Mesendoderm (in vitro differentiated cells): Measurements from ENCODE around the gene ANXA6.
"Not testable (repeated sequence)": the region's sequence is repeated elsewhere in the genome, so short reads cannot be mapped to it uniquely, and the experiment has no call there.

ENCODE experiments used
- DNase-seq: peaks from one replicate; pipeline ENCODE4 v3.0.0; 2013
- H2AK5ac ChIP-seq: 2 replicates; pipeline ENCODE4 v1.6.1; 2013; ENCODE audit warnings: low read length, inconsistent platforms
- H2BK120ac ChIP-seq: 2 replicates; pipeline ENCODE4 v1.6.1; 2013; ENCODE audit warnings: low read depth, mild to moderate bottlenecking, low read length, moderate library complexity, mixed read lengths
- H2BK15ac ChIP-seq: replicated peaks from 2 replicates; pipeline ENCODE4 v1.6.1; 2013; ENCODE audit warnings: low read depth, mild to moderate bottlenecking, moderate library complexity
- H2BK5ac ChIP-seq: 2 replicates; pipeline ENCODE4 v1.6.1; 2013; ENCODE audit warnings: low read length, inconsistent platforms
- H3K18ac ChIP-seq: 2 replicates; pipeline ENCODE4 v1.6.1; 2013; ENCODE audit warnings: mild to moderate bottlenecking, low read length, mixed read lengths
- H3K23ac ChIP-seq: one replicate; pipeline ENCODE4 v1.6.1; 2013; ENCODE audit warnings: low read length
- H3K27ac ChIP-seq: 2 replicates; pipeline ENCODE4 v1.5.1; 2013; ENCODE audit warnings: low read depth, mild to moderate bottlenecking, inconsistent platforms, low read length, moderate library complexity
- H3K27me3 ChIP-seq: 2 replicates; pipeline ENCODE4 v1.6.1; 2013; ENCODE audit warnings: low read length, control low read depth, mild to moderate bottlenecking, inconsistent platforms; ENCODE audit not compliant: insufficient read depth, poor library complexity
- H3K36me3 ChIP-seq: 2 replicates; pipeline ENCODE4 v1.6.1; 2013; ENCODE audit warnings: low read length, inconsistent platforms; ENCODE audit not compliant: control insufficient read depth, insufficient read depth
- H3K4ac ChIP-seq: one replicate; pipeline ENCODE4 v1.6.1; 2013; ENCODE audit warnings: low read depth, mild to moderate bottlenecking, low read length, moderate library complexity
- H3K4me1 ChIP-seq: 2 replicates; pipeline ENCODE4 v1.6.1; 2013; ENCODE audit warnings: low read depth, low read length, inconsistent platforms; ENCODE audit not compliant: control insufficient read depth
- H3K4me2 ChIP-seq: 2 replicates; pipeline ENCODE4 v1.6.1; 2013; ENCODE audit warnings: low read length
- H3K4me3 ChIP-seq: 2 replicates; pipeline ENCODE4 v1.5.1; 2013; ENCODE audit warnings: mild to moderate bottlenecking, low read length
- H3K56ac ChIP-seq: one replicate; pipeline ENCODE4 v1.6.1; 2013; ENCODE audit warnings: low read length
- H3K79me1 ChIP-seq: 2 replicates; pipeline ENCODE4 v1.6.1; 2013; ENCODE audit warnings: low read length, inconsistent platforms
- H3K79me2 ChIP-seq: 2 replicates; pipeline ENCODE4 v1.6.1; 2013; ENCODE audit warnings: mild to moderate bottlenecking, low read length; ENCODE audit not compliant: control insufficient read depth, insufficient read depth
- H3K9ac ChIP-seq: 2 replicates; pipeline ENCODE4 v1.6.1; 2013; ENCODE audit warnings: low read length, inconsistent platforms
- H4K5ac ChIP-seq: one replicate; pipeline ENCODE4 v1.6.1; 2013; ENCODE audit warnings: low read length
- H4K8ac ChIP-seq: one replicate; pipeline ENCODE4 v1.6.1; 2013; ENCODE audit warnings: low read depth, mild to moderate bottlenecking, control low read depth, low read length, moderate library complexity
- WGBS: extraction: QIAGEN DNeasy Blood & Tissue Kit; methylation state at CpG from one replicate; pipeline ENCODE4 v1.1.7; 2013; ENCODE audit warnings: low lambda C conversion rate, missing lambda C conversion rate; ENCODE audit not compliant: insufficient coverage; ENCODE audit errors: extremely low coverage; 5-methylcytosine and 5-hydroxymethylcytosine counted together

The ANXA6 gene

GRCh38 chr5:151199581-151200185 lies 42.1 kb upstream of the ANXA6 start:
- Histone ChIP-seq H3K23ac (no peak overlapping the region), H2BK15ac (no peak overlapping the region), H3K4me1 (no peaks in the 10 kb centered on the region), H4K8ac (no peak overlapping the region), H3K18ac (no peak overlapping the region), H3K56ac (no peak overlapping the region), H3K79me2 (no peaks in the 10 kb centered on the region), H3K27ac (no peak overlapping the region), H2BK5ac (no peak overlapping the region), H2AK5ac (no peak overlapping the region), H3K36me3 (no peaks in the 10 kb centered on the region), H3K4me3 (no peak overlapping the region), H3K9ac (no peak overlapping the region), H3K79me1 (no peaks in the 10 kb centered on the region), H3K27me3 (no peaks in the 10 kb centered on the region), H3K4me2 (no peak overlapping the region), H4K5ac (no peak overlapping the region), H2BK120ac (no peak overlapping the region), H3K4ac (no peak overlapping the region)
- no CpG with 5 or more reads among the region's 7 CpGs for WGBS
- no peak for DNase-seq

GRCh38 chr5:151198861-151199260 lies 41.3 kb upstream of the ANXA6 start:
- Histone ChIP-seq H3K56ac (no peak overlapping the region), H3K4ac (no peak overlapping the region), H3K27ac (no peak overlapping the region), H2BK120ac (no peak overlapping the region), H3K79me1 (no peaks in the 10 kb centered on the region), H3K9ac (no peak overlapping the region), H4K5ac (no peak overlapping the region), H3K36me3 (no peaks in the 10 kb centered on the region), H4K8ac (no peak overlapping the region), H3K4me3 (no peak overlapping the region), H3K18ac (no peak overlapping the region), H2BK5ac (no peak overlapping the region), H3K4me1 (no peaks in the 10 kb centered on the region), H3K27me3 (no peaks in the 10 kb centered on the region), H2BK15ac (no peak overlapping the region), H3K23ac (no peak overlapping the region), H3K4me2 (no peak overlapping the region), H2AK5ac (no peak overlapping the region), H3K79me2 (no peaks in the 10 kb centered on the region)
- DNase-seq = no peak
- no CpG with 5 or more reads among the region's 5 CpGs for WGBS

GRCh38 chr5:151197291-151197600 lies 39.7 kb upstream of the ANXA6 start:
- not testable (repeated sequence) for H2BK5ac ChIP-seq, H3K23ac ChIP-seq, H3K36me3 ChIP-seq, H4K8ac ChIP-seq, H3K79me1 ChIP-seq, H3K4ac ChIP-seq, H3K9ac ChIP-seq, H4K5ac ChIP-seq, H3K79me2 ChIP-seq, DNase-seq, H3K27me3 ChIP-seq, H3K4me3 ChIP-seq, H2AK5ac ChIP-seq, H3K4me2 ChIP-seq, H3K27ac ChIP-seq, H3K4me1 ChIP-seq, H3K18ac ChIP-seq, H2BK120ac ChIP-seq, H3K56ac ChIP-seq, H2BK15ac ChIP-seq
- WGBS = no CpG with 5 or more reads among the region's 9 CpGs

DNA sequence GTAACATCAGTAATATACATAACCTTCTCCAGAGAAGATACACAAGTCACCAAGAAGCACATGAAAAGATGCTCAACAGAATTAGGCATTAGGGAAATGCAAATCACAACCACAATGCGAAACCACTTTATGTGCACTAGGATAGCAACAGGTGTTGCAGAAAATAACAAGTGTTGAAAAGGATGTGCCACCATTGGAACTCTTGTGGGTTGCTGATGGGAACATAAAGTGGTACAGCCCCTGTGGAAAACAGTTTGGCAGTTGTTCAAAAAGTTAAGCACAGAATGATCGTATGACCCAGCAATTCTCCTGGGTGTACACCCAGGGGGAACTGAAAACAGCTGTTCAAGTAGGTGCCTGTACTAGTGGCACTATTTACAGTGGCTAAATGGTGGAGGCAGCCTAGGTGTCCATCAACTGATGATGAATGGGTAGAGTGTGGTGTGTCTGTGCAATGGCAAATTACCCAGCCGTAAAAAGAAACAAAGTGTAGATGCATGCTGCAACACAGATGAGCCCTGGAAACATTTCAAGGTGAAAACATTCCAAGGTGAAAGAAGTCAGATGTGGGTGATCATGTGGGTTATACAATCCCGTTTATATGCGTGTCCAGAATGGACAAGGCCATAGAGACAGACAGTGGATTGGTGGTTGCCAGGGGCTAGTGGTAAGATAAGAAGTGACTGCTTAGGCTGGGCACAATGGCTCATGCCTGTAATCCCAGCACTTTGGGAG lies 39.1 kb upstream of the ANXA6 start:
- H3K79me1 ChIP-seq = no peaks in the 10 kb centered on the region
- H3K56ac ChIP-seq = no peak overlapping the region
- H3K4me2 ChIP-seq = no peak overlapping the region
- H3K4ac ChIP-seq = no peak overlapping the region
- H3K27me3 ChIP-seq = no peaks in the 10 kb centered on the region
- H2BK120ac ChIP-seq = no peak overlapping the region
- no peak overlapping the region for H4K5ac ChIP-seq
- no CpG with 5 or more reads among the region's 5 CpGs for WGBS
- peak overlapping the region; percentile 9 for H3K23ac ChIP-seq
- no peaks in the 10 kb centered on the region for H3K4me1 ChIP-seq
- no peak overlapping the region for H4K8ac ChIP-seq
- DNase-seq = no peak
- no peak overlapping the region for H3K27ac ChIP-seq
- no peak overlapping the region for H2AK5ac ChIP-seq
- no peak overlapping the region for H2BK5ac ChIP-seq
- no peak overlapping the region for H3K9ac ChIP-seq
- H3K36me3 ChIP-seq = no peaks in the 10 kb centered on the region
- no peak overlapping the region for H3K18ac ChIP-seq
- no peaks in the 10 kb centered on the region for H3K79me2 ChIP-seq
- H2BK15ac ChIP-seq = no peak overlapping the region
- H3K4me3 ChIP-seq = no peak overlapping the region

DNA sequence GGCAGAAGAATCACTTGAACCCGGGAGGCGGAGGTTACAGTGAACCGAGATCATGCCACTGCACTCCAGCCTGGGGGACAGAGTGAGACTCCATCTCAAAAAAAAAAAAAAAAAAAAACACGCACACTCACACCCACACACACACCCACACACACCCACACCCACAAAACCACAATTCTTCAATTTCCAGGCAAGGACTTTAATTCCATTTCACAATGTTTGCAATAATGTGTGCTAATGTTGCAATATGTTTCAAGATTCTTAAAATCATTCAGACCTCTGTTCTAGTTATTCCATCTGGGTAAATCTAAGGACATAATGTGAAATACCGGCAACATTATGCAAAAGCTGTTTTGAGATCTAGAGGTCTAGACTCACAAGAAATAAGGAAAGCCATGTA lies 38.0 kb upstream of the ANXA6 start:
- H3K18ac ChIP-seq = no peak overlapping the region
- H3K36me3 ChIP-seq = no peaks in the 10 kb centered on the region
- no peaks in the 10 kb centered on the region for H3K79me1 ChIP-seq
- H3K9ac ChIP-seq = no peak overlapping the region
- H3K56ac ChIP-seq = no peak overlapping the region
- H3K27ac ChIP-seq = no peak overlapping the region
- H2BK120ac ChIP-seq = no peak overlapping the region
- H2BK15ac ChIP-seq = no peak overlapping the region
- no peak overlapping the region for H4K8ac ChIP-seq
- H3K4me1 ChIP-seq = no peaks in the 10 kb centered on the region
- no peak overlapping the region for H3K4me2 ChIP-seq
- H3K23ac ChIP-seq = no peak overlapping the region
- H4K5ac ChIP-seq = no peak overlapping the region
- H2BK5ac ChIP-seq = no peak overlapping the region
- H3K4me3 ChIP-seq = no peak overlapping the region
- H3K79me2 ChIP-seq = no peaks in the 10 kb centered on the region
- no peak for DNase-seq
- H2AK5ac ChIP-seq = no peak overlapping the region
- H3K4ac ChIP-seq = no peak overlapping the region
- WGBS = 100% methylated on average over 1 of the region's 5 CpGs
- no peaks in the 10 kb centered on the region for H3K27me3 ChIP-seq

DNA sequence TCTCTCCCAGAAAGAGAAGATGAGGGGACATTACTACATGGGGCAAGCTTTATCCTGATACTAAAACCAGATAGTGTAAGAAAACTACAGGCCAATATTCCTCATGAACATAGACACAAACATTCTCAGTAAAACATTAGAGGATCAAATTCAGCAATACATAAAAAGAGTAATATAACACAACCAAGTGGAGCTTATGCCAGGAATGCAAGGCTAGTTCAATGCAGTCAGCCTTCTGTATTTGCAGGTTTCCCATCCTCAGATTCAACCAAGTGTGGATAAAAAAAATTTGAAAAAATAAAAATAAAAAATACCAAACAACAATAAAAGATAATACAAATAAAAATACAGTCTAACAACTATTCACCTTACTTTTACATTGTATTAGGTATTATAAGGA lies 35.0 kb upstream of the ANXA6 start:
- Histone ChIP-seq H3K36me3 (no peaks in the 10 kb centered on the region), H3K56ac (no peak overlapping the region), H3K27me3 (no peaks in the 10 kb centered on the region), H3K79me1 (no peaks in the 10 kb centered on the region), H3K4ac (no peak overlapping the region), H3K4me1 (no peaks in the 10 kb centered on the region), H3K18ac (no peak overlapping the region), H3K23ac (no peak overlapping the region), H3K4me2 (no peak overlapping the region), H2BK15ac (no peak overlapping the region), H4K8ac (no peak overlapping the region), H3K4me3 (no peak overlapping the region), H3K9ac (no peak overlapping the region), H2BK120ac (no peak overlapping the region), H2BK5ac (no peak overlapping the region), H3K79me2 (no peaks in the 10 kb centered on the region), H4K5ac (no peak overlapping the region), H3K27ac (no peak overlapping the region), H2AK5ac (no peak overlapping the region)
- DNase-seq = no peak
